Measurements from ENCODE around the gene ARMH1.

The ARMH1 gene

DNA sequence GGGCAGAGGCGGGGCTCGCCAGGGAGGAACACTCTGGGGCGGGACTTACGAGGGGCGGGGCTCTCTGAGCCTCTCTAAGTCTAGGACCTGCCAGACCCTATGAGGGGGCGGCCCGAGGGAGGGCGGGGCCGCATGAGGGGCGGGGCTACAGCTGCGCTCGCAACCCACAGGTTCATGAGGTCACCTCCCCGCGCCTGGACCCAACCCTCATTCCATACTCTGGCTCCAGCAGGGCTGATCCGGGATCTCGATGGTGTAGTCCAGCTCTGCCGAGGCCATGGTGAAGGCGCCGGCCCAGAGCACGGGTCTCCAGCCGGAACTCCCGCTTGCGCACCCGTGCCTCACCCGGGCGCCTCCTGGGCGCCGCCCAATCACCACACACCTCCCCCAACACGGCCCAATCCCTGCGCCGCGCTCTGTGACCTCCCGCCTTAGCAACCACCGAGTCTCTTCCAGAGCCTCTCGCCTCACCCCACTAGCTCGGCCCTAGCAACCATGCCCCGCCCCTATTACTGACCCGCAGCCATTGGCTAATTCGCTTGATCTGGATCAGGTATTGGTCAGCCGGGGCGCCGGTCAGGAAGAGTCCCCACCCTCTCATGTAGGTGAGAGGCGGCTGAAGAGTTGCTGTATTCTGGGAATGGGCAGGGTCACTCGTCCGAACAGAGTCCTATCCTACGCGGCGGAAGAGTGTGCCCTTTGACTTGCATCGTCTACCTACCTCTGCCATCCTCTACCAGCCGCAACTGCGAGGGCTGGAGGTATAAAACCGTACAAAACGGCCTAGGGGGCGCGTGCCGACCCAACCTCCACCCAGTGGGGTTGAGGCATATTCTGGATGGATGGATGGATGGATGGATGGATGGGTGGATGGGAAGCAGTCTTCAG, at the start of gene ARMH1, which contains the start of gene TMEM53:
ARMH1 (plus strand) TSS at position 602 of the 888 bp plus-strand sequence. CDS start 14,984 bp downstream, outside the sequence.
TMEM53 (minus strand) TSS at position 369 of the 888 bp plus-strand sequence; CDS start at position 279, 90 bp downstream.
- DNase-seq = peak; percentile 99

DNA sequence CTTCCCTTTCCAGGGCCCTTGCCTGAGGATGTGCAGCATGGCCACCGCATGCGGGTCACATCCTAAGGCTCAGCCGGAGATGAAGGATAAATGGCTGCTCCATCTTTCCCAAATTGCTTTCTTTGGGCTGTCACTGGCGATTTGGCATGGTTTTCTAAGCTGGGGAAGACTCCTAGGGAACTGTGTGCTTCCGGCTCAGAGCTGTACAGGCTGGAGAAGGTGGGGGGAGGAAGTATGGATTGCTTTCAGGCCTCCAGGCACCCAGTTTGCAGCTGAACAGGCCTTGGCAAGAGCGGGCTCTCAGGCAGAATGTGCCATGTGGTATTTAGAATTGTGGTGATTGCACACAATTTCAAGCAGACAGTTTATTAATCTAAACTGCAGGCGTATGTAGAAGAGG, 49.2 kb upstream of the ARMH1 start:
- DNase-seq = no peak

DNA sequence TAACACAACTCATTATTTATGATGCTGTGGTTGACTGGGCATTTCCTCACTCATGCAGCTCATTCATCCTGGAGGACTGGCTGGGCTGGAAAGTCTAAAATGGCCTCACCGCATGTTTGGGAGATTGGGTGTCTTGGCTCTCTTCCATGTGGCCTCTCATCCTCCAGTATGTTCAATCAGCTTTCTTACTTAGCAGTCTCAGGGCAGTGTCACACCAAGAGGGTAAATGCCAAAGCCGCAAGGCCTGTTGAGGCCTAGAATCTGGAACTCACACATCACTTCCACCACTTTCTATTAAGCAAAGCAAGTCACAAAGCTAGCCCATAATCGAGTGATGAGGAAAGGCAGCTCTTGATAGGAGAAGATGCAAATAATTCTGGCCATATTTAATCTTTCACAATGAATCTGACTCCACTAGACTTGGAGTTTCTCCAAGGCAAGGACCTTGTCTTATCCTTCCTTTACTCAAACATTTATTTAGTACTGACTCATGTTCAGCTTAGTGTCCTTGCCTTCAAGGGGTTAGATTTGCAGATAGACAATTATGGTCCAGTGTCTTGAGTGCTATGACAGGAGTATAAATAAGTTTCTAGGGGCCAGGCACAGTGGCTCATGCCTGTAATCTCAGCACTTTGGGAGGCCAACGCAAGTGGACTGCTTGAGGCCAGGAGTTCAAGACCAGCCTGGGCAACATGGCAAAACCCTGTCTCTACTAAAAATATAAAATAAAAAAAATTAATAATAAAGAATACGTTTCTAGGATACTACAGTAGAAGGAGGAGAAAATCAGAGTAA, 45.4 kb upstream of the ARMH1 start:
- DNase-seq = no peak

DNA sequence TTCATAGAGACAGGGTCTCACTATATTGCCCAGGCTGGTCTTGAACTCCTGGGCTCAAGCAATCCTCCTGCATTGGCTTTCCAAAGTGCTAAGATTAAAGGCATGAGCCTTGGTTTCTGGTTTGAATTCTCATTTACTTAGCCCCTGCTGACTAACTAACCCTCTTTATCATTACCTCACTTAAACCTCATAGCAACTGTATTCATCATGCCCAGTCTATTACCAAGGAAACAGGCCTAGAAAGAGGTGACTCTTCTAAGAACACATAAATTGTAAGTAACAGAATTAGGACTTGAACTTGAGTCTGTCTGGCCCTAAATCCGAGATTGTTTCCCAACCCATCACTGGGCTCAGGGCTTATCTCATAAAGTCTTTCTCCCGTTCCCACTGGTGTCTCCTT, 44.4 kb upstream of the ARMH1 start:
- no peak for DNase-seq

GRCh38 chr1:44631333-44631646, 43.2 kb upstream of the ARMH1 start:
- no peak for DNase-seq

GRCh38 chr1:44631647-44632539, 42.6 kb upstream of the ARMH1 start:
- DNase-seq = peak; percentile 92

- DNase-seq = no peak
These were observed 41.9 kb upstream of the ARMH1 start for GRCh38 chr1:44632598-44632997.

GRCh38 chr1:44634606-44635189, 39.8 kb upstream of the ARMH1 start:
- DNase-seq = no peak

DNA sequence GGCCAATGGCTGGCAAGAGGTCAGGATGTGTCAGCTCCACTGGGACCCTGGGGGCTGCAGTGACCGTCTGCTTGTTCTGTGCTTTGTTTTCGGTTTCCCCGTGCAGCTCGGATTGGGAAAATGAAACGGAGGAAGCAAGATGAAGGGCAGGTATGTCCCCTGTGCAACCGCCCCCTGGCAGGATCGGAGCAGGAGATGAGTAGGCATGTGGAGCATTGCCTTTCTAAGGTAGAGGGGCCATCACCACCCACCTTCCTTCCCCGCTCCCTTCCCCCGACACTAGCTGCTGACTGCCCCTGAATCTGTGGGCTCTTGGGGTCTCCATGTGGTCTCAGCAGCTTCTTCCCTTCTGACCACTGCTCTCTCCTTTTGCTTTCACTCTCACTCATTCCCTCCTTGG, 39.1 kb upstream of the ARMH1 start:
- DNase-seq = no peak

GRCh38 chr1:44636083-44636687, 38.3 kb upstream of the ARMH1 start:
- no peak for DNase-seq

DNA sequence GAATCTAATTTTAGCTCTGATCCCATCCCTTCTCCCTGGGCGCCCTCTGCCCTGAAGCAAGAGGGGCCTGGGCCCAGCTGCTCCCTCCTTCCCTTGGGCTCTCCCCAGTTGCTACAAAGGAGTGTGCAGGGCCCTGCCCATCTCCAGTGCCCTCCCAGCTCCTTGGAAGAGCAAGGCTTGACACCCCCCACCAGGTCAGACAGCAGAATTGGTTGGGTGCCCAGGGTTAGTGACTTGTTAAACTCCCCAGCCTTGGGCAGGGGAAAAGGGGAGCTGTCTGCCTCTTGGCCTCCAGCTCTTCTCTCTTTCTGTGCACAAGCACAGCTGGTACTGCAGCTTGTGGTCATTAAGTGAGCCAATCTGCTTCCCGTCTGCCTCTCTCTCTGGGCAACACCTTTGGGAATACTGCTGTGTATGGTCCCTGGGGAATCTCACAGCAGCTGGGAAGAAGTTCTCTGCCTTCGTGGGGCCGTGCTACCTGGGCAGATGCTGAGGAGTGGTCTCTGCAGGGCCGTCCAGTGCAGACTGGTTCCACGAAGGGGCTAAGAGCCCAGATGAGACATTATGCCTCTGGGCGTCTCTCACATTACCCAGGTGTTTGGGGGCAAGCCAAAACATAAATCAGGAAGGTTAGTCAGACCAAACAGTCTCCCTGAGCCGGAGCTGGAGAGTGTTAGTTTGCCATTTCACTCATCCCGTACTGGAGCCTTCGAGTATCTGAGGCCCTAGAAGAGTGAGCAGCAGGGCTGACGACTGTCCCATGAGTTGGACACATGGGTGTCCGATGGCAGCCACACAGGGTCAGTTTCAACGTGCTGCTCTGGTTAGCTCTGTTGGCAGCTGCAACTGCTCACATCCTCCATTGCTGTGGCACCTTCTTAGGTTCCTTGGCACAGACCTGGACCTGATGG, 37.6 kb upstream of the ARMH1 start:
- no peak for DNase-seq

- no peak for DNase-seq
These were observed 36.7 kb upstream of the ARMH1 start for GRCh38 chr1:44637702-44638411.

DNA sequence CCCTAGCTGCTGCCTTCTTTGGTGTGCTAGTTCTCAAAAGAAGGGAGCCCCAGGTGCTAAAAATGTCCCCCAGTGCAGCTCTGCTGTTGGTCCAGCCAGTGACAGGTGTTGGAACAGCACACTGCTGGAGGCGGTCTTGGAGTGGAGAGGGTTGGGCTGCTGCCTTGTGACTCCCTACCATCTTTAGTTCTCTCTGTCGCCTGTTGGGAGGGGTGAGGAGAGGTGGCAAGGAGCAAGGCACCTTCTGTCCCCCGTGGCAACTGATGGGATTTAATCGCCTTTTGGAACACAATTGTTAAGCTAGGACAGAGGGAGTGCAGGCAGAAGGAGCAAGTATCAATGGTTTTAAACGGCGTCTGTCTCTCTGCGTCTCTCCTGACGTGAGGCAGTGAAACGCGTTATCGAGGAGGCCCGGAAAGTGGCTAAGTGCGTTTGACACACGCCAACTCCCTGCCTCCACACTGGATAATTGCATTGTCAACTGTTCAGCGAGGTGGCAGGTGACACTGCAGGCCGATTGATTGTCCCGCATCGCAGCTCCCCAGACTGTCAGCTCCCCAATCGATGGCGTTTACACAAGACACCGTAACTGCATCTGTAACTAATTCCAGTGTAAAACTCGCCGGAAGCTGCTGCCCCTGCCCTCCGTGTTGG, 34.2 kb upstream of the ARMH1 start:
- no peak for DNase-seq

DNA sequence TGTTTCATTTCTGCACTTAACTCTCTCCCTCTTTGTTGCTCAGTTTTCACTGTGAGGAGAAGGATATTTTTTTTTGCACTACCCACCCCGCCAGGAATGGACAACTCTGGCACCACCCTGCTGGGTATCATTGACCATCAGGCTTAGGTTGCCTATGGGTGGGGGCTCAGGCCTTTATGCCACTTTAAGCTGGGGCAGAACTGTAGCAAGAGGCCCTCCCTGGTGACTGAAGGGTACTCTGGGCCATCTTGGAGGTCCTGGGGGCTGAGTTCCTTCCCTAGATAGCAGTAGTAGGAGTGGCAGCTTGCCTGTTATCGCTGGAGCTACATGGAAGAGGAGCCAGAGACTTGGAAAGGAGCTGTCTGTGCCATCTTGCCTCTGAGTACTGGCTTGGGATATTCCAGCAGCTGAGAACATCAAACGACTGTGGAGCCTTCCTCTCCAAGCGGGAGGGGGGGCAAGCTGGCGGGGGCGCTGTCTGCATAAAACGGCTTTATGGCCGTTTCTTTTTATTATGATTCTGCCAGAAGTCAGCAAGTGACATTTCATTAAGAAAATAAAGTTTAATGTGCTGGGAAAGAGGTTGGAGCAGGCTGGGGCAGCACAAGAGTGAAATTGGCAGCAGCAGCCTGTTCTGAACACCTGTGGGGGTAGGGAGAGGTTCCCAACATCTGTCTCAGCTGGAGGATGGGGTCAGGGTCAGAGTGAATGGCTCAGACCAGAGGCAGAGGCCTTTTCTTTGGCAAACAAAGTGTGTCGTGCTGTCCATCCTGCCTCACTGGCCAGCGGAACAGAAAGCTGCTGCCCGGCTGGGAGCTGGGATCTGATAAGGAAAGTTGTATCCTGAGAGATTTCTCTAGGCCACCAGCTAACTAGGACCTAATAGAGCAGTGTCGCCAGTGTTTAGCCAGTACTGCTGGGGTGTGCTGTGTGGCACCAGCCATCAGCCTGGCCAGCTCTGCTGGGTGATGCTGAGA, 33.1 kb upstream of the ARMH1 start:
- DNase-seq = no peak

GRCh38 chr1:44642255-44642654, 32.3 kb upstream of the ARMH1 start:
- no peak for DNase-seq

DNA sequence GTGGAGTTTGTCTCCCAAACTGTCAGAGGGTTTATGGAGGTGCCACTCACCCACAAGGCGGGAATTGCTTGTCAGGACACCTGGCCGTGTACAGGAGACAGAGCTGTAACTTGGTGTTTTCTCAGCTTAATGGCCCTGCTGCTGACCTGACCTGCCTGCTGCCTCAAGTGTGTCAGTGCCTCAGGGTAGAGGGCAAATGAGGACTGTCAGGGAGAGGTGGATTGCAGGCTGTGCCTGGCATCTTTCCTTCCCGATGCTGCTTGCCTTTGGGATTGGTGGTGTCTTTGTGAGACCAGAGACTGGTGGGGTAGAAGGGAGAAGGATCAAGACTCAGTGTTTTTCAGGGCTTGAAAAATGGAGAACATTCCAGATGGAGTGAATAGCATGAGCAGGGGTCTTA, 31.6 kb upstream of the ARMH1 start:
- no peak for DNase-seq

- DNase-seq = no peak
These were observed 30.7 kb upstream of the ARMH1 start for GRCh38 chr1:44643721-44644334.

DNA sequence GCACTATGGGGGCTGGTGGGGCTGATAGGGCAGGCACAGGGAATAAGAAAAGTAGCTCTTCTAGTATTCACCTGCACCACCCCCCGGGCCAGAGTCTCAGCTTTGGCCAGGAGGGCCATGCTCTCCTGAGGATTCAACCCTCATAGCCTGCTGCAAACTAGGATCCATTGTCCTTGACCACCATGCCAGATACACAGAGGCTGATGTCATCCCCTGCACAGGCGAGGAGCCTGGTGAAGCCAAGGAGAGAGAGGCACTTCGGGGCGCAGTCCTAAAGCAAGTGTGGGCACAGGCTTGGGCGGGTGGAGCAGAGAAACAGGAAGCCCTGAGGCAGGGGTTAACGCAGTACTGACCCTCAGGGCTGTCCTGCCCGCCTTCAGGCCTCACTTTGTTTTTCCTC, 29.7 kb upstream of the ARMH1 start:
- DNase-seq = no peak

All from CD4-positive, alpha-beta T cell treated with Interleukin-17A for 4 hours (primary cell).